Measurements from ENCODE around the gene ACSF3.
"Not testable (repeated sequence)": the region's sequence is repeated elsewhere in the genome, so short reads cannot be mapped to it uniquely, and the experiment has no call there.

Gene ACSF3

GRCh38 chr16:89089120-89089519 lies 4.5 kb upstream of the ACSF3 start:
- DNase-seq (ENCODE audit: extremely low read depth, low read depth), result no peak
- no peak for TF ChIP-seq CTCF (IDR thresholded peaks at IDR 0.05; ENCODE audit: low read depth, low read length, missing control alignments)
- no peak overlapping the region for H3K4me3 ChIP-seq (replicated peaks; ENCODE audit: low read depth, low read length)

GRCh38 chr16:89090182-89090630 lies 3.4 kb upstream of the ACSF3 start:
- H3K4me3 ChIP-seq (replicated peaks; ENCODE audit: low read depth, low read length), result no peak overlapping the region
- no peak for TF ChIP-seq CTCF (IDR thresholded peaks at IDR 0.05; ENCODE audit: low read depth, low read length, missing control alignments)
- no peak for DNase-seq (ENCODE audit: extremely low read depth, low read depth)

GRCh38 chr16:89090669-89091426 lies 2.8 kb upstream of the ACSF3 start:
- no peak for TF ChIP-seq CTCF (IDR thresholded peaks at IDR 0.05; ENCODE audit: low read depth, low read length, missing control alignments)
- no peak for DNase-seq (ENCODE audit: extremely low read depth, low read depth)
- H3K4me3 ChIP-seq (replicated peaks; ENCODE audit: low read depth, low read length), result no peak overlapping the region

GRCh38 chr16:89092013-89092412 lies 1.6 kb upstream of the ACSF3 start:
- no peak overlapping the region for H3K4me3 ChIP-seq (replicated peaks; ENCODE audit: low read depth, low read length)
- TF ChIP-seq CTCF (IDR thresholded peaks at IDR 0.05; ENCODE audit: low read depth, low read length, missing control alignments), result no peak
- DNase-seq (ENCODE audit: extremely low read depth, low read depth), result no peak

GRCh38 chr16:89093252-89093601 lies 425 bp upstream of the ACSF3 start:
- not testable (repeated sequence) for DNase-seq (ENCODE audit: extremely low read depth, low read depth)

GRCh38 chr16:89094252-89094879 lies 714 bp downstream of the ACSF3 start:
- DNase-seq (ENCODE audit: extremely low read depth, low read depth), result no peak
- TF ChIP-seq CTCF (IDR thresholded peaks at IDR 0.05; ENCODE audit: low read depth, low read length, missing control alignments), result no peak
- peak overlapping the region; percentile 87 for H3K4me3 ChIP-seq (replicated peaks; ENCODE audit: low read depth, low read length)

More at GRCh38 chr16:89093252-89093601, 425 bp upstream of the ACSF3 start:
- H3K4me3 ChIP-seq (replicated peaks; ENCODE audit: low read depth, low read length), result peak overlapping the region; percentile 87

- no peak for TF ChIP-seq CTCF (IDR thresholded peaks at IDR 0.05; ENCODE audit: low read depth, low read length, missing control alignments)
- peak overlapping the region; percentile 87 for H3K4me3 ChIP-seq (replicated peaks; ENCODE audit: low read depth, low read length)
Measured at GRCh38 chr16:89094880-89095258, 1.2 kb downstream of the ACSF3 start.

More at GRCh38 chr16:89094880-89095258, 1.2 kb downstream of the ACSF3 start:
- no peak for DNase-seq (ENCODE audit: extremely low read depth, low read depth)

Data from HFF-Myc (cell line).